GM19455 (cell line): ENCODE results near the gene PLEKHM1.
"Not testable (repeated sequence)": the region's sequence is repeated elsewhere in the genome, so short reads cannot be mapped to it uniquely, and the experiment has no call there.

Experiments
- ATAC-seq: cut with Tn5 transposase; IDR thresholded peaks from one replicate; pipeline ENCODE4 v1.9.1; 2021; ENCODE audit not compliant: unreplicated experiment

Gene PLEKHM1

DNA sequence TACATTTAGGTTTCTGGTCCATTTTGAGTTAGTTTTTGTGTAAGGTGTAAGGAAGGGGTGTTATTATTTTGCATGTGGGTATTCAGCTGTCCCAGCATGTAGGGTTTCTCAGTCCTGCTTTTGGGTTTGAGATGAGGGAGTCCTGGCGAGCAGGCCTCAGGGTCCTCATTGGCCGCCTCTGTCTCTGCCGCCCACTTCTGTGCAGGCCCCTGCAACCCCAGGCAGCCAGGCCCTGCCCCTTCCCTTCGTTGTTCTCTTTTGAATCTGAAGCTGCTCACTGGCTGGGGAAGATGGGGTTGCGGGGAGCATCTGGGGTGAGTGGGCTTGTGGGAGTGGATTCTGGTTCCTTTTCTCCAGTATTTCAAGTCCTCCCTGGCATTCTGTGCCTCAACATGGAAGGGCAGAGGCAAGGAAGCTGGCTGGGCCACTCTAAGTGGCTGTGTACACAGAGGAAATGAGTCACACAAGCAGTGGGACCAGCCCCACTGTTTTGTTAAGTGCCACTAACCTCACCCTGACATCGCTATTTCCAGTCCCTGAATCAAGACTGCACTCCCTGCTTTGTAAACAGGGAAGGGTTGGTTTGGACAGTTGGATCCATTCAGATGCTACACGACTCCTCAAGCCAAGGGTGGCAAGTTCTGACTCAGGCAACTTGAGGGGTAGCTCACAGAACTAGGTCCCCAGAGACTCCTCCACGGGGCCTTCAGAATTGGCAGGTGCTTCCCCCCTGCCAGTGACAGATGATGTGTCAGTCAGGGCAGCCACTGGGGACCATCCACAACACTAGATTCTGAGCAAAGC is 28.8 kb downstream of the PLEKHM1 start:
- not testable (repeated sequence) for ATAC-seq

- ATAC-seq, result not testable (repeated sequence)
Observed at GRCh38 chr17:45460422-45460821, 30.1 kb downstream of the PLEKHM1 start.

GRCh38 chr17:45454341-45454740 is 36.2 kb downstream of the PLEKHM1 start:
- not testable (repeated sequence) for ATAC-seq

GRCh38 chr17:45453731-45454130 is 36.8 kb downstream of the PLEKHM1 start:
- not testable (repeated sequence) for ATAC-seq

- not testable (repeated sequence) for ATAC-seq
Observed at GRCh38 chr17:45453225-45453534, 37.3 kb downstream of the PLEKHM1 start.

DNA sequence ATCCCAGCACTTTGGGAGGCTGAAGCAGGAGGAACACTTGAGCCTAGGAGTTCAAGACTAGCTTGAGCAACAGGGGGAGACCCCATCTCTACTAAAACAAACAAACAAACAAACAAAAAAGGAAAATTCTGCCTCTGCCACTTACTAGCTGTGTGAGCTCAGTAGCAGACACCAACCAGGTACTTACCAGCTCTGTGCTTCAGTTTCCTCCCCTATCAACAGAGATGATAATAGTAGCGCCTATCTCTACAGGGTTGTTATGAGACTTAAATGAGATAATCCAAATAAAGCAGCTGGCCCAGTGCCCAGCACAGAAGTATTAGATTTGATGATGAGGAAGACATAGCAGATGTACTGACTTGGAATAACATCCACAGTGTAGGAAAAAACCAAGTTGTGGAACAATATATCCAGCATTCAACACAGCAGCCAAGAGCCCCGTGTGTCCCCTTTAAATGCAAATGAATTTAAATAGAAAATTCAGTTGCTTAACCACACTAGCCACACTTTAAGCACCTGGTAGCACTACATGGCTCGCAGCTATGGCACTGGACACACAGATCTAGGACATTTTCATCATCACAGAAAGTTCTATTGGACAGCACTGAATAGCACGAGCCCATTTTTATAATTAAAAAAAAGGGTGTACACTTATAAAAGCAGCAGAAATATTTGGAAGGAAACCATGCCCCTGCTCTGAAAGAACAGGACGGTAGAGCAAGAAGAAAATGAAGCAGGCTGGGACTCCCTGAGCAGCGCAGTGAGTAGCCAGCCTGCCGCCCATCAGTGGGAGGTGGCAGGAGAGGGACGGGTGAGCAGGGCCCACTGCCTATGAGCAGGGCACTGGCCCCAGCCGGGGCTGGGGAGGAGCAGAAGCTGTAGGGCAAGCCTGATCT is 37.9 kb downstream of the PLEKHM1 start:
- not testable (repeated sequence) for ATAC-seq

DNA sequence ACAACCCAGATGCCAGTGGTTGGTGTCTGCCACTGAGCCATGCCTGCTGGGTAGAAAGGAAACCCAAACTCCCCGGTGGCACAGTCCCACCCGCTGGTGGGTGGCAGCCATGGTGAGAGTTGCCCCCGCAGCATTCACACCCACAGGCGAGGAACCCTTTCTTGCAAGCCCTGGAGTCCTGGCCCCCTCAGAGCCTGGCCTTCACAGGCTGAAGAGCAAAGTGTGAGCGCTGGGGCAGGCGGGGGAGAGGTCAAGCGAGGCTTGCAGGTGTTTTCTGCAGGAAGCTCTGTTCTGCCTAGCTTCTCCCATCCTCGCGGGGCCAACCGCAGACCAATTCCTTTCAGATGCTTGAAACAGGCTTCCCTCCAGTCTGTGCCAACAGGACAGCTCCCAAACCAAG is 38.9 kb downstream of the PLEKHM1 start:
- not testable (repeated sequence) for ATAC-seq

- no peak for ATAC-seq
Observed at GRCh38 chr17:45451131-45451530, 39.4 kb downstream of the PLEKHM1 start.

- ATAC-seq, result not testable (repeated sequence)
Observed at GRCh38 chr17:45449708-45450329, 40.7 kb downstream of the PLEKHM1 start.

DNA sequence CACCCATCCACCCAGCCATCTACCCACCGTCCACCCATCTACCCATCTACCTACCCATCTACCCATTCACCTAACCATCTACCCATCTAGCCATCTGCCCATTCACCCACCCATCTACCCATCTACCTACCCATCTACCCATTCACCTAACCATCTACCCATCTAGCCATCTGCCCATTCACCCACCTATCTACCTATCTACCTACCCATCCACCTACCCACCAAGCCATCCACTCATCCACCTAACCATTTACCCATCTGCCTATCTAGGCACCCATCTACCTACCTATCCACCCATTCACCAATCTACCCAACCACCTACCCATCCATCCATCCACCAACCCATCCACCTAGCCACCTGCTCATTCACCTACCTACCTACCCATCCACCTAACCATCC is 41.3 kb downstream of the PLEKHM1 start:
- not testable (repeated sequence) for ATAC-seq

DNA sequence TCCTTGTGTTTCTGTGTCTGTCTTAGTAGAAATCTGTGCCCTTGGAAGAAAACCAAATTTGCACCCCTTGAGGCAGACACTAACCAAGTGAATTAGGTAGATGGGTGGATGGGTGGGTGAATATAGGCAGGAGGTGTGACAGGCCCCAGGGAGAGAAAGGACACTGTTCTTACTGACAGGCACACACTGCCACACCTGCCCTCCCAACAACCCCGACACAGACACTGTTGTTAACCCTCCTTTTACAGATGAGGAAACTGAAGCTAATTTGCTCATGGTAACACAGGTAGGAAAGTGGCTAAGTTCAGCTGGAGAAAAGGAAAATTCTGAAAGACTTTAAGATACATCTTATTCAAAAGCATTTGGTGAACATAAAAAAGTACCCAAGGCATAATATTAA is 42.0 kb downstream of the PLEKHM1 start:
- not testable (repeated sequence) for ATAC-seq

DNA sequence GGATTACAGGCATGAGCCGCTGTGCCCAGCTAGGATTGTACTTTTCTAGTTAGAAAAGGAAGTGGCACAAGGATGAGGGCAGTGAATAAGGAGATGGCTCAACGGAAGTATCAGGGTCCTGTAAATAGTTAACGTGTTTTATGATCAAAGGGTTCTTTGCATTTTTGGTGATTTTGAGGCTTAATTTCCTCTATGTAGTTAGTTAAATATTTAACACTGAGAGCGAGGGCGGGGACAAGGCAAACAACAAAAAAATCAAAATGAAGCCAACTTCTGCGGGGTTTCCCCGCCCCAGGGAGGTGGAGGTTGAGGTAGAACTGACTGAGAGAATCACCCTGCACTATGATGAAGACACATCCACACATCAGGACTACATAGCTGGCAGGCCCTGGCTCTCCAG is 42.5 kb downstream of the PLEKHM1 start:
- ATAC-seq, result not testable (repeated sequence)

DNA sequence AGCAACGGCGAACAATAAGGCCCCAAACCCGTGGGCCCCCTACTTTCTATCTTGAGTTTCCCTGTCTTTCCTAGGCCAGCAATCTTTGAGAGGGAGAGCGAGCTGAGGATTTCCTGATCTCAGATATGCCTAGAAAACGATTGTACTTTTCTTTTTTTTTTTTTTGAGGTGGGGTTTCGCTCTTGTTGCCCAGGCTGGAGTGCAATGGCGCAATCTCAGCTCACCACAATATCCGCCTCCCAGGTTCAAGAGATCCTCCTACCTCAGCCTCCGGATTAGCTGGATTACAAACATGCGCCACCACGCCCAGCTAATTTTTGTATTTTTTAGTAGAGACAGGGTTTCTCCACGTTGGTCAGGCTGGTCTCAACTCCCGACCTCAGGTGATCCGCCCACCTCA is 42.9 kb downstream of the PLEKHM1 start:
- ATAC-seq, result not testable (repeated sequence)

DNA sequence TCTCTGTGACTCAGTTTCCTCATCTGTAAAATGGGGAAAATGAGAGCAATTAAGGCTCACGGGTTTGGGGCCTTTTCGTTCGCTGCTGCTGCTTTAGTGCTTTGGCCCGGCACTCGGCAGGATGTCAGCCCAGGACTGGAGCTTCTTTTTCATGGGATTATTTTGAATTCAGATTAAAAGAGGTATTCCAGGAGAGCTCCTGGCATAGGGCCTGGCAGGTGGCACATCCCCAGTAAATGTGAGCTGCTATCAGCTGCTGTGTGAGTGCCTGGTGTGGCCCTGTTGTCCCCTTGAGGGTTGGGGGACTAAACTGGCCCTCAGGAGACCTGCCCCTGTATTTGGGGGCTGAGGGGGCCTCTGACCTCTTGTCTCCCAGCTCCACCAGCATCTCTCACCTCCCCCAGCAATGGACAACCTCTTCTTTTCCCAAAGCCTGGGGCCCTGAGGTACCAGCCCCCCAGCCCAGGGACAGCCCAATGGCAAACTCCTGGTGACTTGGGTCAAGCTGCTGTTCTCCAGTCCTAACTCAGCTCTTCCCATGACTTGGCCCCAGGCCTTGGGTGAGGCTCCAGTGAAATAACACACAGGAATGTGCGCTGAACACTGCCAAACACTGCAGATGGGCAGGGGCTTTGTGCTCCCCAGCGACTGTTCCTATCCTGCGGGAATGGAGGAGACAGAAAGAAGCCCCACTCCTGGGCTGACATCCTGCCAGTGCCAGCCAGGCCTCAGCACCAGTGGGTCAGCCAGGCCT is 43.5 kb downstream of the PLEKHM1 start:
- ATAC-seq, result not testable (repeated sequence)

DNA sequence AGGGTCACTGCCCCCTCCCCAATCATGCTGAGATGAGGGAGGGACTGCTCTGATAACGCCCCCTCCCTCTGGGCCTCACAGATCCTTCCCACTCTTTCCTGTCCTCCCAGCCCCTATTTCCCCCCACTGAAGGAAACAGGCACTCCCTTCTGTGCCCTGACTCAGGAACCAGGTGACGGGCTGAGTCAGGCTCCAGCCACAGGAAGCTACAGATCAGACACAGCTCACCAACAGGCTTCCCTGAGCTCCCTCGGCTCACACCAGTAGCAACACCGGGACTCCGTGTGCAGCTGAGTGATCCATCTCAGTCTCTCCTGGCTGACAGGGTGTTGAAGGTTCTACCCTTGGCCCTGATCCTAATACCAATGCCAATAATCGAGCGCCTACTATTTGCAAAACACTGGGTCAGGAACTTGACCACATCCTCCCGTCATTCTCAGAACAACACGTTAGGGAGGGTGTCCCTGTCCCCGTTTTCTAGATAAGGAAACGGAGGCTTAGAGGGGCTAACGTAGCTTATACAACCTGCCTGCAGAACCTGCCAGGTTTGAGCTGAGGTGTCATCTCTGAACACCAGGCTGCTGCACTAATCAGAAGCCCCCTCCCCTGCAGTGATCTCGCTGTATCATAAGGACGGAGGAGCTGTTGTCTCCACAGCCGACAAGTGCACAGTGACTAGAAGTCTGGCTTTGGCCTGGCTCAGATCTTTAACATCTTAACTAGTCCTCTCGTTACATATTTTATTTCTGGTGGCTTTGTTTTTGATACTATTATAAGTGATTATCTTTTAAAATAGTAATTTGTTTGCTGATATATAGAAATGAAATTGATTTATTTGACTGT is 44.4 kb downstream of the PLEKHM1 start:
- ATAC-seq, result not testable (repeated sequence)

DNA sequence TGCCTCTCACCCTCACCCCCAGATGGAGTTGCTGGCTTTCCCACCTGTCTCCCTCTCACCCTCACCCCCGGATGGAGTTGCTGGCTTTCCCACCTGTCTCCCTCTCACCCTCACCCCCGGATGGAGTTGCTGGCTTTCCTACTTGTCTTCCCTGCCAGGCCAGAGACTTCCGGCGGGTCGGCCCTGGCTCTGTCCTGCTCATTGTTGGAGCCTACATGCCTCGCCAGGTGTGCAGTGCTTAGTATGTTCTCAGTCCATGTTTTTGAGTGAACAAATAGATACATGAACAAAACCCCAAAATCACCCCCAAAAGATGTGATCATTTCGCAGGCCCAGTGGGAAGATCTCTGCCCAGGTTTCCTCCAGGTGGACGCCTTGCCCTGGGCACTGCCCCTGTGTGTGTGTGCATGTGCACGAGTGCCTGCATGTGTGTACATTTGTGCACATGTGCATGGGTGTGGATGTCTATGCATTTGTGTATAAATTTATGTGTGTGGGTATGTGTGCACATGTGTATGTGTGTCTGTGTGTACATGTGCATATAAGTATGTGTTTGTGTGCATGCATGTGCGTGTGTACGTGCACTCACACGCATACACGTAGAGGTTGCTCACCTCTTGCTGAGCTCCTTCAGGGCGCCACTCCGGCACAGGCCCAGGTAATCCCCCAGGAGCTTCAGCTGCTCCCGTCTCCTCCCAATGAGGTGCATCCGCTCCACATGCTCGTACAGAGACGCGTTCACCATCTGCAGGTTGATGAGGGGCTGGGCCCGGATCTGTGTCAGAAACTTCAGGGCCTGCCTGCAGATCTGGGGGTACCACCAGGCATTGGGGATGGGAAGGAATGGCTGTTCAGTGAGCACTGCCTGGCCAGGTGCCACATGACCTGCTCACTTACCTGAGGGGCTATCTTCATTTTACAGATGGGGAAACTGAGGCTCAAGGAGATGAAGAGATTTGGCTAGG is 45.4 kb downstream of the PLEKHM1 start:
- not testable (repeated sequence) for ATAC-seq

DNA sequence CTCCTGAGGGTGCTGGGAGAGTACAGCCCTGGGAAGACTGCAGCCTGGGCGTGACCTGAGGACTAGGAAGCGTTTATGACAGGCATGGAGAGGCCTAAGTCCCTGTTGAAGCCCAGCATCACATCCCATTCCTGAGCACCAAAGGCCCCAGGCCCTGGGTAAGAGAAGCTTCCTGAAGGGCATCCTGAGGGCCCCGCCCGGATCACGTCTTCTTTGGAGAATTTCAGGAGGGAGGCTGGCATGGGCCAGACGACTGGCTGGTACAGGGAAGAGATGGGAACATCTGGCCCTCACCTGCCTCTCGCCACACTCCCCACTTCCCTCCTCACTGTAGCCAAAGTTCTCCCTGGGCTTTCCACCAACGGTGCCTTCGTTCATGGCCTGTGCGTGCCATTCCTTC is 46.2 kb downstream of the PLEKHM1 start:
- not testable (repeated sequence) for ATAC-seq

GRCh38 chr17:45443371-45444260 is 46.9 kb downstream of the PLEKHM1 start:
- not testable (repeated sequence) for ATAC-seq
